GM18519 (cell line): ENCODE results near the gene RS1.

Experiments
- ATAC-seq: cut with Tn5 transposase; IDR thresholded peaks from one replicate; pipeline ENCODE4 v1.9.1; 2021; ENCODE audit warnings: mild to moderate bottlenecking, moderate library complexity; ENCODE audit not compliant: unreplicated experiment, low FRiP score

The RS1 gene

GRCh38 chrX:18674417-18674787 lies 2.5 kb upstream of the RS1 start:
- peak; percentile 23 for ATAC-seq

- no peak for ATAC-seq
These were observed 3.7 kb downstream of the RS1 start for GRCh38 chrX:18668071-18668835.

- no peak for ATAC-seq
These were observed 5.3 kb downstream of the RS1 start for GRCh38 chrX:18666614-18667013.

- no peak for ATAC-seq
These were observed 7.0 kb downstream of the RS1 start for GRCh38 chrX:18664947-18665346.

GRCh38 chrX:18661273-18661672 lies 10.6 kb downstream of the RS1 start:
- ATAC-seq: no peak

- ATAC-seq: no peak
These were observed 16.8 kb downstream of the RS1 start for GRCh38 chrX:18654875-18655836.

- ATAC-seq: no peak
These were observed 19.3 kb downstream of the RS1 start for GRCh38 chrX:18652636-18653035.

GRCh38 chrX:18650662-18651061 lies 21.2 kb downstream of the RS1 start:
- ATAC-seq: no peak

GRCh38 chrX:18649498-18649951 lies 22.4 kb downstream of the RS1 start:
- no peak for ATAC-seq

- ATAC-seq: no peak
These were observed 24.3 kb downstream of the RS1 start for GRCh38 chrX:18647621-18648020.

- ATAC-seq: no peak
These were observed 28.1 kb downstream of the RS1 start for GRCh38 chrX:18643853-18644252.

GRCh38 chrX:18643243-18643642 lies 28.7 kb downstream of the RS1 start:
- ATAC-seq: no peak

GRCh38 chrX:18640686-18641085 lies 31.2 kb downstream of the RS1 start:
- ATAC-seq: no peak

GRCh38 chrX:18639280-18639679 lies 32.6 kb downstream of the RS1 start:
- no peak for ATAC-seq

GRCh38 chrX:18638398-18638797 lies 33.5 kb downstream of the RS1 start:
- no peak for ATAC-seq

GRCh38 chrX:18630934-18631333 lies 41.0 kb downstream of the RS1 start:
- no peak for ATAC-seq

- no peak for ATAC-seq
These were observed 47.3 kb downstream of the RS1 start for GRCh38 chrX:18624599-18624998.

- no peak for ATAC-seq
These were observed 51.6 kb downstream of the RS1 start for GRCh38 chrX:18620349-18620748.

- no peak for ATAC-seq
These were observed 52.6 kb downstream of the RS1 start for GRCh38 chrX:18619288-18619687.

GRCh38 chrX:18617407-18617750 lies 54.5 kb downstream of the RS1 start:
- no peak for ATAC-seq

- ATAC-seq: no peak
These were observed 55.1 kb downstream of the RS1 start for GRCh38 chrX:18616688-18617406.
